Measurements from ENCODE around the gene STARD7. TPM values are rescaled to one million over a fixed set of nuclear protein-coding genes. Genes with fewer than 3 reads are reported as not detected.

Gene STARD7
- total and polyA plus RNA-seq, 4 donors, result 42.9 to 120 (median 59.7) TPM

- 78% methylated on average over 2 of the region's 2 CpGs for WGBS
- Histone ChIP-seq H3K9me3 (ENCODE audit: control insufficient read depth in 4 of 4, low read length in 3 of 4) (no peaks in the 10 kb centered on the region), H3K9ac (ENCODE audit: low read depth in 1 of 2, low read length in 2 of 2) (no peak overlapping the region), H3K4me3 (ENCODE audit: low read depth in 1 of 3, low read length in 3 of 3) (no peak overlapping the region), H3K4me1 (ENCODE audit: control insufficient read depth in 4 of 4, insufficient read depth in 4 of 4, low read length in 3 of 4) (no peaks in the 10 kb centered on the region), H3K27ac (ENCODE audit: low read depth in 1 of 2, low read length in 2 of 2) (no peak overlapping the region), H3K36me3 (ENCODE audit: control insufficient read depth in 4 of 4, insufficient read depth in 3 of 4, low read depth in 1 of 4, low read length in 3 of 4) (no peaks in the 10 kb centered on the region), H3K27me3 (ENCODE audit: control insufficient read depth in 4 of 4, insufficient read depth in 4 of 4, low read length in 3 of 4) (no peaks in the 10 kb centered on the region)
- TF ChIP-seq GABPA (IDR thresholded peaks at IDR 0.05 in 1 of 2, conservative IDR thresholded peaks at IDR 0.05 in 1 of 2) (no peak), HNF4G (IDR thresholded peaks at IDR 0.05) (no peak), MAX (IDR thresholded peaks at IDR 0.05) (no peak), RXRA (IDR thresholded peaks at IDR 0.05) (no peak), YY1 (IDR thresholded peaks at IDR 0.05) (no peak), FOXA1 (IDR thresholded peaks at IDR 0.05) (no peak), EGR1 (IDR thresholded peaks at IDR 0.05; ENCODE audit: low read depth in 2 of 2) (no peak), CTCF (IDR thresholded peaks at IDR 0.05; ENCODE audit: low read depth, low read length, missing input control) (no peak), JUND (IDR thresholded peaks at IDR 0.05) (no peak), HNF4A (conservative IDR thresholded peaks at IDR 0.05) (no peak), ZBTB33 (IDR thresholded peaks at IDR 0.05) (no peak), ATF3 (IDR thresholded peaks at IDR 0.05) (no peak), FOXA2 (IDR thresholded peaks at IDR 0.05) (no peak)
- no peak for DNase-seq (ENCODE audit: low spot score)
These were observed 38.6 kb downstream of the STARD7 start for GRCh38 chr2:96169868-96170507.

- no peaks in the 10 kb centered on the region for H3K36me3 ChIP-seq (ENCODE audit: control insufficient read depth in 4 of 4, insufficient read depth in 3 of 4, low read depth in 1 of 4, low read length in 3 of 4)
- no peaks in the 10 kb centered on the region for H3K27me3 ChIP-seq (ENCODE audit: control insufficient read depth in 4 of 4, insufficient read depth in 4 of 4, low read length in 3 of 4)
- no peak overlapping the region for H3K27ac ChIP-seq (ENCODE audit: low read depth in 1 of 2, low read length in 2 of 2)
- H3K9ac ChIP-seq (ENCODE audit: low read depth in 1 of 2, low read length in 2 of 2), result no peak overlapping the region
- H3K9me3 ChIP-seq (ENCODE audit: control insufficient read depth in 4 of 4, low read length in 3 of 4), result no peaks in the 10 kb centered on the region
- 69% methylated on average over 6 of the region's 6 CpGs for WGBS
- no peak overlapping the region for H3K4me3 ChIP-seq (ENCODE audit: low read depth in 1 of 3, low read length in 3 of 3)
- TF ChIP-seq TAF1 (conservative IDR thresholded peaks at IDR 0.05), result no peak
- TF ChIP-seq JUND (IDR thresholded peaks at IDR 0.05), result no peak
- TF ChIP-seq REST (IDR thresholded peaks at IDR 0.05), result no peak
- TF ChIP-seq HNF4G (IDR thresholded peaks at IDR 0.05), result no peak
- no peak for TF ChIP-seq MAX (IDR thresholded peaks at IDR 0.05)
- TF ChIP-seq HNF4A (conservative IDR thresholded peaks at IDR 0.05), result no peak
- no peak for TF ChIP-seq YY1 (IDR thresholded peaks at IDR 0.05)
- no peaks in the 10 kb centered on the region for H3K4me1 ChIP-seq (ENCODE audit: control insufficient read depth in 4 of 4, insufficient read depth in 4 of 4, low read length in 3 of 4)
- no peak for DNase-seq (ENCODE audit: low spot score)
These were observed 41.1 kb downstream of the STARD7 start for GRCh38 chr2:96167407-96168013.

All from liver (tissue), 9 donors.